ENCODE data around the gene MYH15. TPM values are rescaled to one million over a fixed set of nuclear protein-coding genes. Genes with fewer than 3 reads are reported as not detected.

MYH15 gene
- total and polyA plus RNA-seq, 2 experiments from 2014 or later: 1.5 TPM

- Histone ChIP-seq H3K4me3 (no peak overlapping the region), H2AFZ (no peak overlapping the region), H3K4me1 (ENCODE audit: insufficient read depth) (peaks cover 12% of the 10 kb centered on the region), H3K36me3 (replicated peaks; ENCODE audit: insufficient read depth, low read depth) (no peaks in the 10 kb centered on the region), H3K27ac (no peak overlapping the region), H3K9me2 (replicated peaks; ENCODE audit: insufficient read depth) (no peaks in the 10 kb centered on the region), H4K20me1 (ENCODE audit: insufficient read depth, poor library complexity, severe bottlenecking) (no peaks in the 10 kb centered on the region), H3K4me2 (no peak overlapping the region), H3K79me2 (no peaks in the 10 kb centered on the region), H3K27me3 (no peaks in the 10 kb centered on the region), H3K9me3 (ENCODE audit: low read depth) (no peaks in the 10 kb centered on the region)
- no peak for DNase-seq (ENCODE audit: low spot score)
- 87% methylated on average over 2 of the region's 2 CpGs for WGBS (ENCODE audit: low lambda C conversion rate, missing lambda C conversion rate)
- no peak for TF ChIP-seq EZH2phosphoT487 (IDR thresholded peaks at IDR 0.05; ENCODE audit: low read depth, severe bottlenecking, unreplicated experiment)
- no peak for TF ChIP-seq EZH2 (IDR thresholded peaks at IDR 0.05; ENCODE audit: borderline replicate concordance)
- TF ChIP-seq CTCF (IDR thresholded peaks at IDR 0.05; ENCODE audit: poor library complexity): no peak
Observed at GRCh38 chr3:108401836-108402235, 108.6 kb downstream of the MYH15 start.

GRCh38 chr3:108398510-108398909 is 111.9 kb downstream of the MYH15 start:
- H3K79me2 ChIP-seq: no peaks in the 10 kb centered on the region
- WGBS (ENCODE audit: low lambda C conversion rate, missing lambda C conversion rate): 97% methylated on average over 6 of the region's 6 CpGs
- H4K20me1 ChIP-seq (ENCODE audit: insufficient read depth, poor library complexity, severe bottlenecking): no peaks in the 10 kb centered on the region
- TF ChIP-seq EZH2 (IDR thresholded peaks at IDR 0.05; ENCODE audit: borderline replicate concordance): no peak
- no peak for TF ChIP-seq CTCF (IDR thresholded peaks at IDR 0.05; ENCODE audit: poor library complexity)
- no peak for TF ChIP-seq EZH2phosphoT487 (IDR thresholded peaks at IDR 0.05; ENCODE audit: low read depth, severe bottlenecking, unreplicated experiment)
- no peak overlapping the region for H3K4me3 ChIP-seq
- no peak overlapping the region for H2AFZ ChIP-seq
- no peaks in the 10 kb centered on the region for H3K9me2 ChIP-seq (replicated peaks; ENCODE audit: insufficient read depth)
- H3K4me1 ChIP-seq (ENCODE audit: insufficient read depth): no peaks in the 10 kb centered on the region
- no peak overlapping the region for H3K4me2 ChIP-seq
- no peak overlapping the region for H3K27ac ChIP-seq
- no peaks in the 10 kb centered on the region for H3K27me3 ChIP-seq
- no peak for DNase-seq (ENCODE audit: low spot score)
- H3K9me3 ChIP-seq (ENCODE audit: low read depth): no peaks in the 10 kb centered on the region
- H3K36me3 ChIP-seq (replicated peaks; ENCODE audit: insufficient read depth, low read depth): no peaks in the 10 kb centered on the region

- Histone ChIP-seq H3K27me3 (no peaks in the 10 kb centered on the region), H3K36me3 (replicated peaks; ENCODE audit: insufficient read depth, low read depth) (no peaks in the 10 kb centered on the region), H3K79me2 (no peaks in the 10 kb centered on the region), H3K4me3 (no peak overlapping the region), H3K4me2 (no peak overlapping the region), H3K27ac (no peak overlapping the region), H4K20me1 (ENCODE audit: insufficient read depth, poor library complexity, severe bottlenecking) (no peaks in the 10 kb centered on the region), H3K9me2 (replicated peaks; ENCODE audit: insufficient read depth) (no peaks in the 10 kb centered on the region), H3K4me1 (ENCODE audit: insufficient read depth) (no peaks in the 10 kb centered on the region), H3K9me3 (ENCODE audit: low read depth) (no peaks in the 10 kb centered on the region), H2AFZ (no peak overlapping the region)
- DNase-seq (ENCODE audit: low spot score): no peak
- 93% methylated on average over 1 of the region's 1 CpG for WGBS (ENCODE audit: low lambda C conversion rate, missing lambda C conversion rate)
- TF ChIP-seq CTCF (IDR thresholded peaks at IDR 0.05; ENCODE audit: poor library complexity) (no peak), EZH2 (IDR thresholded peaks at IDR 0.05; ENCODE audit: borderline replicate concordance) (no peak), EZH2phosphoT487 (IDR thresholded peaks at IDR 0.05; ENCODE audit: low read depth, severe bottlenecking, unreplicated experiment) (no peak)
Observed at GRCh38 chr3:108396336-108396735, 114.1 kb downstream of the MYH15 start.

GRCh38 chr3:108394563-108394962 is 115.8 kb downstream of the MYH15 start:
- Histone ChIP-seq H3K4me3 (no peak overlapping the region), H3K4me2 (no peak overlapping the region), H3K4me1 (ENCODE audit: insufficient read depth) (no peaks in the 10 kb centered on the region), H3K9me2 (replicated peaks; ENCODE audit: insufficient read depth) (no peaks in the 10 kb centered on the region), H3K27ac (no peak overlapping the region), H2AFZ (no peak overlapping the region), H4K20me1 (ENCODE audit: insufficient read depth, poor library complexity, severe bottlenecking) (no peaks in the 10 kb centered on the region), H3K79me2 (no peaks in the 10 kb centered on the region), H3K27me3 (no peaks in the 10 kb centered on the region), H3K36me3 (replicated peaks; ENCODE audit: insufficient read depth, low read depth) (no peaks in the 10 kb centered on the region), H3K9me3 (ENCODE audit: low read depth) (no peaks in the 10 kb centered on the region)
- TF ChIP-seq EZH2phosphoT487 (IDR thresholded peaks at IDR 0.05; ENCODE audit: low read depth, severe bottlenecking, unreplicated experiment) (no peak), CTCF (IDR thresholded peaks at IDR 0.05; ENCODE audit: poor library complexity) (no peak), EZH2 (IDR thresholded peaks at IDR 0.05; ENCODE audit: borderline replicate concordance) (no peak)
- WGBS (ENCODE audit: low lambda C conversion rate, missing lambda C conversion rate): 78% methylated on average over 3 of the region's 3 CpGs
- DNase-seq (ENCODE audit: low spot score): no peak

All from hepatocyte (in vitro differentiated cells).